Stimulated activated CD8-positive, alpha-beta memory T cell treated with anti-CD3 and anti-CD28 coated beads, Interleukin-7, amount 100 ng/mL, for 4 hours (primary cell): Measurements from ENCODE around the gene NOTCH4.
"Not testable (repeated sequence)": the region's sequence is repeated elsewhere in the genome, so short reads cannot be mapped to it uniquely, and the experiment has no call there.

Experiments used
- DNase-seq, 2 donors: peaks; one replicate each; pipeline ENCODE4 v3.0.0-alpha.2; 2020; ENCODE audit warnings: low read depth in 2 of 2

Gene NOTCH4

DNA sequence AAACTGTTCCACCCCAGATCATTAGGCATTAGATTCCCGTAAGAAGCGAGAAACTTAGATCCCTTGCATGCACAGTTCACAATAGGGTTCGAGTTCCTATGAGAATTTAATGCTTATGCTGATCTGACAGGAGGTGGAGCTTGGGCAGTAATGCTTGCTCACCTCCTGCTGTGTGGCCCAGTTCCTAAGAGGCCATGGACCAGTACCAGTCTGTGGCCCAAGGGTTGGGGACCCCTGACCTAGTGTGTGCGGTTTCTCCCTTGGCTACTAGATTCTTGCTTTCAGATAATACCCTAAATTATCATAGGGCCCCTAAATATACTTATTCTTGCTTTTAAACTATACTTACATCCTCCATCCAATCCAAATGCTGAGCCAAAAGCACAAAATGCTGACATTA, 29.5 kb downstream of the NOTCH4 start:
- DNase-seq, result no peak

DNA sequence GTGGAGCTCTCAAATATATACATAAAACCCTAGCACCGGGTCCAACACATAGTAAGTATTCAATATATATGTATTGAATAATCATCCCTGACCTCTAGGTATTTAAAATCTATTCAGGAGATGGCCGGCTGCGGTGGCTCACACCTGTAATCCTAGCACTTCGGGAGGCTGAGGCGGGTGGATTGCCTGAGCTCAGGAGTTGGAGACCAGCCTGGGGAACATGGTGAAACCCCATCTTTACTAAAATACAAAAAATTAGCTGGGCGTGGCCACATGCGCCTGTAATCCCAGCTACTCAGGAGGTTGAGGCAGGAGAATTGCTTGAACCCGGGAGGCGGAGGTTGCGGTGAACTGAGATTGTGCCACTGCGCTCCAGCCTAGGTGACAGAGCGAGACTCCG, 30.8 kb downstream of the NOTCH4 start:
- DNase-seq, result not testable (repeated sequence)

DNA sequence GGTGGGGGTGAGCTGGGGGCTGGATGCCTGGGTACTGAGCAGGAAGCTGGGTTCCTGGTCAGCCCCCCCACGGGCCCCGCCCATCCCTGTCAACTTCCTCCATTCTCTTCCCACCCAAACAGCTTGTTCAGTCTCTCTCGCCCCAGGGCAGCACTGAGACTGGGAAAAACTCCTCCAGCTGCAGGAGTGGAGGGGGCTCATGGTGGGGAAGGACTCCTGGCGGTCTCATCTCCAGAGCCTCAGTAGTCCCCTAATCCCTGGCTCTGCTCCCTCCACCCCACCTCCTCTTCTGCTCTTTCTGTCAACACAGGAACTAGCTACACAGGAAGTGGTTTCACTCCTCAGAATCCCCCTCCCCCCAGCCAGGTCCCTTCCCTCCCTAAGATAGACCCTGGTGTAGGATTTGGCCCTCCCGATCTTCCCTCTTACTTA, 31.2 kb downstream of the NOTCH4 start, which contains the start of gene GPSM3:
GPSM3 (minus strand) TSS at position 36 of the 432 bp plus-strand sequence. CDS start 130 bp downstream, outside the sequence.
- DNase-seq, result peak in 1 of 2 donors; percentile 46

DNA sequence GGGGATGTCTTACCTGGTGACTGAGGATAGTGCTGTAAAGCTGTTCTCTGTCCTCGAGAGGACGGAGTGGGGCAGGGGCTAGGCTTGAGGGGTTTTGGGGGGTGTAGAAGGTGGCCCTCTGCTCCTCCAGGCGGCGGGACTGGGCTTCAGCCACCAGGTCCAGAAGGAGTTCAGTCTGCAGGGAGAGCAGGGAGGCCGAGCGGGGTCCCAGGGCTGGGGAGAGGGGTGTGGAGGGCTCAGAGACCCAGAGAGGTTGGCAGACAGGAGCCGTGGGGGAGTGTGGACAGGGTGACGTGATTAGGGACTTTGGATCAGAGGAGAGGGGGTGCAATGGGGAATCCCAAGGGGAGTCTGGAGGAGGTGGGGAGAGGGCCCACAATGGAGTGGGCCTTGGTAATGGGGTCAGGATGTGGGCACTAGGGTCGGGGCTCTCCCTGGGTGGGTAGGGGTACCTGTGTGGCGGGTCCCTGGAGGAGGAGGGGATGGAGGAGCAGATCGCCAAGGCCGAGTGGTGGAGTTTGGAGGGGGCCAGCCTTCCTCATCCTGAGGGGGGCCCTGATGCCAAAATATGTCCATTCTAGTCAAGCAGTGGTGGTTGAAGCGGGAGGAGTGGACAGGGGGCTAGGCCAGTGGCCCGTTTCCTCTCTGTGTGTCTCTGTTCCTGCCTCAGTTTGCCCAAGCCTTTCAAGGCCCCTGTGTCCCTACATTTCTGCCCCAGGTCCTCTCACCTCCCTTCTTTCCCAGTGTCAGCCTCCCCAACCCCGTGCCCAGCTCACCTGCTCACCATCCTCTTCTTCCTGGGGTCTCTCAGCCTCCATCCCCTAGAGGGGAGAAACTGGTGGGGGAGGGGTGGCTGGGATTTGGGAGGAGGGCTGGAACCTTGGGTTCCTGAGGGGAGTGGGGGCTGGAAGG, 31.9 kb downstream of the NOTCH4 start:
- no peak for DNase-seq

DNA sequence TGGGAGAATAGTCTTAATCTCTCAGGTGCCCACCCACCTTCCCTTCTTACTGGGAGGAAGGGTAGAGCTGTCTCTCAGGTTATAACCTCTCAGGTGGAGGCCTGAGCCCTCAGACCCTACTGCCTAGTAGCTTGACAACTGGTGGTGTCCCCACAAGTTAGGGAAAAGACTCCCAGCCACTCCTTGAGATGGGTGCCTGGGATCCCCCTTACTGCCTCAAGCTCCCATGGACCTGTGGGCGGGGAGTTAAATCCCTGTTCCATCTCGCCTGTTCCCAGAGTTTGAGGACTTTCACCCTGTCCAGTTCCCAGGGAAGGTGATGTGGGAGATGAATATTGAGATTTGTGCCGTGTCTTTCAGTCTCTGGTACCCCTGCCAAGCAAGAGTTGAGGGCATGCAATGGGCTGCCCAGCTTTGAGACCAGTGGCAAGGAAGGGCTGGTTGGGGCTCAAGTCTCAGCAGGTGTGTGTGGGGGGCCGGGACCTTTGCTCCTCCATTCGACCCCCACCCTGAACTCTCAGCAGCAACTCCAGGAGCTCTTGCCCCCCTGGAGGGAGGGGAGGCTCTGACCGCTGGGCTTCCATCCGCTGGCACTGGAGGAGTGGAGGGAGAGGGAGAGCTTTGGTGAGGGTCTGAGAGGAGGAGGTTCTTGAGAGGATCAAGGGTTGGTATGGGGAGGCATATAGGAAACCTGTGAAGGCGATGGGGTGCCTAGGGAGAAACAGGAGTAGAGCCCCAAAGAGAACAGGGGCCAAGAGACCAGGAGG, 32.8 kb downstream of the NOTCH4 start:
- DNase-seq, result no peak

DNA sequence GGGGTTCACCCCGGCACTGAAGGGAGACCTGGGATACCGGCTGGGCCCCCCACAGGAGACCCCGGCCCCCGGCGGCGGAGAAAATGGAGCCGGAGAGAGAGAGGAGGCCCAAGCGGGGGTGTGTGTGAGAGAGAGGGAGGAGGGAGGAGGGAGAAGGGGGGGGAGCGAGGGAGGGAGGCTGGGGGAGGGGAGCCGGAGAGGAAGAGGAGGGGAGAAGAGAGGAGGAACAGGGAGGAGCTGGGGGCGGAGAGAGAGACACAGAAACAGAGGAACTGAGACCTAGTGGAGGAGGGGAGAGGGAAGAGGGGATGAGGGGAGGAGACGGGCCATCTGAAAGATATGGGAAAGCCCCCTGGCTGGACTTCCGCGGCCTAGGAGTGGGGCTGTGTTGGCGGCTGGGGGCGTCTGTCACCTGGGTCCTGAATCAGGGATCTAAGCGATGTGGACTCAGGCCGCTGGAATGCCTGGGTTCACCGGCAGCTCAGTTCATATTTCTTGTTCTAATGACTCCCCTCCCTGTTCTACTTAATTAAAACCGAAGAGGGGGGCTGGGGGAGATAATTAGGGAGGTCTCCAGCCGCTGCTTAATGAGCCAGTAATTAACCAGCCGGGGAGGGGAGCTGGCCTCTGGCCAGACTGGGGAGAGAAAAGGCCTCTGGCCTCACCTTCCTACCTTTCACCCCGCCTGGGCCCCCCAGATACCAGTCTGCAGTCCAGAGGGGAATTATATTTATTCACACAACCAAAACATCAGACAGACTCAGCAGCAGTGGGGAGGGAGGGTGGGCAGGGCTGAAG, 33.6 kb downstream of the NOTCH4 start, which contains the start of gene PBX2:
PBX2 (minus strand) TSS at position 149 of the 798 bp plus-strand sequence. CDS start 287 bp downstream, outside the sequence.
- peak; percentile 78 for DNase-seq

DNA sequence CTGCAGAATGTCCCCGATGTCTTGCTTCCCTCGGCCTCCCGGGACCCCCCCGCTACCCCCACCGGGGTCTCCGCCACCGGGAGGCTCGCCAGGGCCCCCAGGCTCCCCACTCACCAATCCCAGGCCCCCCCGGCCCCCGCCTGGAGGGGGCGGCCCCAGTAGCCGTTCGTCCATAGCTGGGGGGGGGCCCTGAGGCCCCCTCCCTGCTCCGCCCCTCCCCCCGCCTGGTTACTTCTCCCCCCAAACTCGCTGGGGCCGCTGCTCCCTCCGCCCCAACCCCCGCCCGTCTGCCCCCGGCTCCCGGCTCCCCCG, 34.2 kb downstream of the NOTCH4 start:
- DNase-seq, result no peak

DNA sequence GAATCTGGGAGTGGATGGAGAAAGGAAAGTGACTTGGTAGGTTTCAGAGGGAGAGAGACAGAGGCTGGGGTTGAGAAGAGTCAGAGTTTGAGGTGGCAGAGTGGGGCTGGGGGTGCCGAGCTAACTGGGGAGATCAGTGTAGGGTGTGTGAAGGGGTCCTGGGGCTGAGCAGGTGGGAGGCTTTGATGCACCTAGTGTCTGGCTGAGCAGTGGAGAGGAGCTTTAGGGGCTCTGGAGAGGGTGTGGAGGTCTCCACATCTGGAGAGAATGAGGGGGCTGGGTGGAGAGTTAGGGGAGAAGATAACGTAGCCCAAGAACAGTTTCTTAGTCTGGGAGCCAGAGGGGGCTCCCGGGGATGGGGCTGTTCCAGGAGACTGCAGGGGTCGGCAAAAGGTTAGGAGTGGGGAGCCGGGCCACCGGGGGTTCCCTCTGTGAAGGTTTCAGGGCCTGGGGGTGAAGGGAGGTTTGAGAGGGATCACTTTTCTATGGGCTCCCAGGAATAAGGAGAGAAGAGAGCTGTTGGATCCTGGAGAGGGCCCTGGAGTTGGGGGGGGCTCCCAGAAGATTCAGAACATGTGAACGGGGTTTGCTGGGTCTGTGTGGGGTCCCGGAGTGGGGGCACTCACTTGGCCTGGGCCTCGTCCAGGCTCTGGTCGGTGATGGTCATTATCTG, 34.7 kb downstream of the NOTCH4 start:
- no peak for DNase-seq

DNA sequence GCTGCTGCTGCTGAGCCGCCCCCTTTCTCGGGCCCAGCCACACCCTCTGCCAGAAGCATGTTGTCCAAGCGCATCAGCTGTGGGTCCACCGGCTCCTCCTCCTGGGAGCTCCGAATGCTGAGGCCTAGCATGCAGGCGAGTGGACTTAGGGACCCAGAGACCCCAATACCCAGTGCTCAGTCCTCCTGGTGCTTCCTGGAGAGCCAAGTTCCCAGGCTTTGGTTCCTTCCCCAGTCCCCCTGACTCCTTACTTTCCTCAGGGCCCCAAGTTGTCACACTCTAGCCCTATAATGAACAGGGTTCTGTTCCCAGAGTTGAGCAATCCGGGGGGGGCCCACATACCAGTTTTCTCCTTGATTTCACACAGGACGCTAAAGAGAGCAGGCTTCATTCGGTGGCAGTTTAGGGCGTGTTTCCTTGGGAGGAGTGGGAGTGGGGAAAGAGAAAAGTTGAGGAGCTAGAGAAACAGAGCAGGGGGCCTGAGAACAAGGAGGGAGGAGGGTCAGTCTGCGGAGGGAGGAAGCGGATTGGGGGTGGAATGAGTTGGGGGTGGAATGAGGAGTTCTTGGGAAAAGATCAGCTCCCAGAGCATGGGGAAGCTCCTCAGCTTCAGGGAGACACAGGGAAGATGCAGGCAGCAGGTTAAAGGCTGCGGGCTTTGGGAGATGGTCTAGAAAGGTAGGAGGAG, 35.3 kb downstream of the NOTCH4 start:
- DNase-seq, result no peak

DNA sequence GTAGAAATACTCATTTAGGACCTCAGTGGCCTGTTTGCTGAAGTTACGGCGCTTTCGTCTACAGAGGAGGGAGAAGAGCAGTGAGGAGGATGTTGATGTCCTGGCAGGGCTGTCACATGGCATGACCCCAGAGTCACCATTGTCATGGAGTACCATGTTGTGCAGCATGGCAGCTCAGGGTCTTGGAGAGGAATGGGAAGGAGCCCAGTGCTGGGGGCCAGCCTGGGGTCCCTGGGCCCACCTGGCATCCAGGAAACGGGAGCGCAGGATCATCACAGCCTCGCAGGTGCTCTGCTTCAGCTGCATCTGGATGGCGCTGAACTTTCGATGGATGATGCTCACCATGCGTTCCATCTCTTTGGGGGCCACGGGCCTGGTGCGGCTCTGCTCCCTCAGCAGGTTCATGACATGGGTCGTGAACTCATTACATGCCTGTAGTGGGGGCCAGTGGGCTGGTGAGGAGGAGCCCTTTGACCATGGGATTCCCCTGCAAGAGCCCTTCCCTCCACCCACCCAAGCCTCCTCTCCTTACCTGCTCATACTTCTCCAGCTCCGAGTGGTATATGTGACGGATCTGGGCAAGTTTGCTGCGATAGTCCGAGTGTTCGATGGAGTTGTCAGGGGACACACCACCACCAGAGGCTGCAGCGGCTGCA, 36.0 kb downstream of the NOTCH4 start:
- not testable (repeated sequence) for DNase-seq

DNA sequence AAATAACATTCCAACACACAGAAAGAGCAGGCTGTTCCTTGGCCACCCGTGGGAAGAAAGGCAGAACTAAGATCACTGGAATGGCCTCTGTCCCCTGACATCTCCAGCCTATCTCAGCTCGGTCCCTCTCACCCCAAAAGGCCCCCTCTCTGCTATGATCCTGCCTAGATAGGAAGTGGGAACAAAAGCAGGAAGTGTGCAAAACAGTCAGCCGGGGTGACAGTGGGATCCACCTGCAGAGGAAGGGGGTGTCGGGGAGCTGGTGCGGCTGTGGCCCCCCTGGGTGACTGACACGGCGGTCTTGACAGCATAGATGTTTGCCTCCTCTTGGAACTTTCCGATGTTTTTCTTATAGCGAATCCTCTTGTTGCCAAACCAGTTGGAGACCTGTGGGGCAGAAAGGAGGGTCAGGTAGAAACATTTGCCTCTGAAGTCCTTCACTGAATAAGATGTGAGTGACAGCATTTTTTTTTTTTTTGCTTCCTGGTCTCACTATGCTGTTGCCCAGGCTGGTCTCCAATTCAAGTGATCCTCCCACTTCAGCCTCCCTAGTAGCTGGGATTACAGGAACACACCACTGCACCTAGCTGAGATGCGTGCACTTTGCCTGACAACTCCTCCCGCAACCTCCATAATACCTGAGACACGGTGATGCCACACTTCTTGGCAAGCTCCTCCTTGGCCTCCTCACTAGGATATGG, 36.7 kb downstream of the NOTCH4 start:
- DNase-seq, result no peak

DNA sequence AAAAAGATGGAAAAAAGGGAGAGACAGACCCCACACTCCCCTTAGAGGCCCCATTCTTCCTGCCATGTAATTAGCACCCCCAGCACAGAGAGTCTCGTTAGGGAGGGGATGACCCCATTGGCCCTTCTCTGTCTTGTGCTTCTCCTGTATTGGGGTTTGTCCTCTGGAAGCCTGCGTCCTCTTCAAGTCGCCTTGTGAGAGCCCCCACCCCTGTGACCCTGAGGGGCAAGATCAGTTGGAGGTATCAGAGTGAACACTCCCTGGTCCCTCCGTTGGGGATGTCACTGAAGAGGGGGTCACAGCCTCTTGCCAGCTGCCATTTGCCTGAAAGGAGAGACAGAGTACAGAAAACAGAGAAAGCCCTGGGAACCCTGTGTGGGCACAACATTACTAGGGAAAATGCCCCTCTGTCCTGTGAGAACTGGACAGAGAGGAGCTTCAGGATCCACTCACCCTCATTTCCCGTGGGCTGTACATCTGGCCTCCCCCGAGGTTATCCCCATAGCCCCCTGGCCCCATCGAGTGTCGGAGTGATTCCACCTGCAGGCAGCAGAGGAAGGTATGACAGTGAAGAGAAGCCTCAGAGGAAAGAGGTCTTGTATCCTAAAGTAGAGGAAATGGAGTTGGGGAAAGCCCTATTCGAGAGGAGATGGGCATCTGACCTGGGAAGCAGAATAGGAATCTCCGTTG, 37.6 kb downstream of the NOTCH4 start:
- DNase-seq, result not testable (repeated sequence)

DNA sequence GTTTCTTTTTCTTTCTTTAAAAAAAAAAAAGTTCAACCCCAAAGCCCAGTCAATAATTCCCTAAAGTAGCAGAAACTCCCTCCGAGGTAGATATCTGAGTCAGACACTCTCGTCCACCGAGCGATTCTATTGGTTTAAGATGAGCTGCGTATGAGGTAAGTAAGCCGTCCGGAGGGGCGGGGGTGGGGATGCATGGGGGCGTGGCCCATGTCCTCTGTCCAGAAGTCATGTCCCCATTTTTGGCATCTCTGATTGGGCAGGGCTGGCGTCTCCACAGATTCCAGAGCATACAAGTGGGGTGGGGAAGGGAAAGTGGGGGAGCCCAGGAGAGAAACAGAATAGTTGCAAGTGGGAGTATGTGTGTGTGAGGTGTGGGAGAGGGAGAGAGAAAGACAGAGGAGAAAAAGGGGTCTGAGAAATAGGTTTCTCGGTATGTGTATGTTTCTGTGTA, 38.2 kb downstream of the NOTCH4 start:
- peak; percentile 36 to 39 for DNase-seq

DNA sequence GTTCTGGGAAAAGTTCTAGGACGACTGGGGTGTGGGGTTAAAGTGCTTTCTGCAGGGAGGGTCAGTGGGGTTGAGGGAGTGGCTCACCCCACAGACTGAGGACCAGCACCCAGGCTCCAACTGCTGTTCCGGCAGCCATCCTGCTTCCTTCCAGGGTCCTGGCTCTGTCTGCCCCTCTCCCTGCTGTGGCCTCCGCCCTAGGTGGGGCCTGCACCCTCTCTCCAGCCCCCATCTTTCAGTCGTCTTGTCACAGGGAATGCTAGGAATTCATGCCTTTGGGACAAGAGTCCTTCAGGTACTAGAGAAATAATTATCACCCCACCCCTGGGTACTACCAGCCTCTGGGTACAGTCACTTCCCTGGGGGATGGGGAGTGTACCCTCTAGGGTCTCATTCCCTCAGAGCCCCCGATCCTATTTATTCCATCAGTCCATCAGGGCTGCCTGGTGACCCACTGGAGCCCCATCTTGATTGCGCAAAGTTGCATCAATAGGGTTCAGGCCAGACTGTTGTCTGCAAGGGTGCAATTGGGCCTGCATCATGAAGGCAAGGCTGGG, 39.7 kb downstream of the NOTCH4 start, which contains the start of gene AGER:
AGER (minus strand) TSS at position 170 of the 557 bp plus-strand sequence; CDS start at position 139, 31 bp downstream.
- no peak for DNase-seq

DNA sequence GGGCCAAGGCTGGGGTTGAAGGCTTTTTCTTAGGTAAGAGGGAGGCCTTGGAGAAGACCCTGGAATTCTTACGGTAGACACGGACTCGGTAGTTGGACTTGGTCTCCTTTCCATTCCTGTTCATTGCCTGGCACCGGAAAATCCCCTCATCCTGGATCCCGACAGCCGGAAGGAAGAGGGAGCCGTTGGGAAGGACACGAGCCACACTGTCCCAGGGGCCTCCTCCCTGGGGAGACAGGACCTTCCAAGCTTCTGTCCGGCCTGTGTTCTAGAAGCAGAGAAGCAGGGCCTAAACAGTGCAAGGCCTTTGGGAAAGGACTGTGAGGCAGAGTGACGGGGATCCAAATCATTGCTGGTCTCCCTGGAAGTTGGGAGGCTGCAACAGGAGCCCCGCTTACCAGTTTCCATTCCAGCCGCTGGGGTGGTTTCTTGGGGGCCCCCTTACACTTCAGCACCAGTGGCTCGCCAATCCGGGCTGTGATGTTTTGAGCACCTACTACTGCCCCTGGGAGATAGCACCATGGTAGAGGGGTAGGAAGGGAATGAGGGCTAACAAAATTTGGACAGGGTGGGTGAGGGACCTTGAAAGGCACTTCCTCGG, 40.3 kb downstream of the NOTCH4 start:
- no peak for DNase-seq

DNA sequence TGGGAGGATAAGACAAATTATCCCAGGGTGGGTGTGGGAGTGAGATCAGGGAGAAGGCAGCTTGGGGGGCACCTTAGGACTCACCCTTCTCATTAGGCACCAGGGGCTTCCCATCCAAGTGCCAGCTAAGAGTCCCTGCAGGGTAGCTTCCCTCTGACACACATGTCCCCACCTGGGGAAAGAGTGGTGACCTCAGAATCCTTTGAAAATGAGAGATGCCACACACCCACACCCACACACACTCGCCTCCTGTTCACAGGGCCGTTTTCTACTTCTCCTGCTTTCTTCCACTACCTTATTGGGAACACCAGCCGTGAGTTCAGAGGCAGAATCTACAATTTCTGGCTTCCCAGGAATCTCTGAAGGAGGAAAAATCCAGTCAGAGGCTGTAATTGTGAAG, 40.8 kb downstream of the NOTCH4 start:
- DNase-seq, result no peak

DNA sequence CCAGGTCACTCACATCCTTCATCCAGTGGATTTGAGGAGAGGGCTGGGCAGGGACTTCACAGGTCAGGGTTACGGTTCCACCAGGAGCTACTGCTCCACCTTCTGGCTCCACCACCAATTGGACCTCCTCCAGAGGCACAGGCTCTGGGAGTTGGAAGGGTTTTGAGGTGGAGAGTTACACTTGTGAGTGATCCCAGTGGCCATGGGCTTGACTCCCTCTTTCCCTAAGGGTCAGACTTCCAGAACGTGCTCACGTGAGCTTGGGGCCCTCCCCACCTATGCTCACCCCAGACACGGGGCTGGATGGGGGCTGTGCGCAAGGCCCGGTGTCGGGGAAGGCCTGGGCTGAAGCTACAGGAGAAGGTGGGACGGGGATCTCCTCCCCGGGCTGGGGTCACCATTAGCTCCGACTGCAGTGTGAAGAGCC, 41.3 kb downstream of the NOTCH4 start:
- no peak for DNase-seq
